Activated CD4-positive, CD25-positive, alpha-beta regulatory T cell treated with anti-CD3 and anti-CD28 coated beads, Interleukin-2, amount 50 U/mL, for 24 hours (primary cell): Measurements from ENCODE around the gene P2RY11.
A peak's percentile ranks its signal among the peaks of the same experiment; 100 is the strongest.

ENCODE experiments used
- ATAC-seq, 2 donors: fragments of 150-1000 bp; cut with Tn5 transposase; one replicate each; pipeline ENCODE4 v1.10.0; 2021; ENCODE audit warnings: mild to moderate bottlenecking in 1 of 2, moderate library complexity in 1 of 2

The P2RY11 gene

DNA sequence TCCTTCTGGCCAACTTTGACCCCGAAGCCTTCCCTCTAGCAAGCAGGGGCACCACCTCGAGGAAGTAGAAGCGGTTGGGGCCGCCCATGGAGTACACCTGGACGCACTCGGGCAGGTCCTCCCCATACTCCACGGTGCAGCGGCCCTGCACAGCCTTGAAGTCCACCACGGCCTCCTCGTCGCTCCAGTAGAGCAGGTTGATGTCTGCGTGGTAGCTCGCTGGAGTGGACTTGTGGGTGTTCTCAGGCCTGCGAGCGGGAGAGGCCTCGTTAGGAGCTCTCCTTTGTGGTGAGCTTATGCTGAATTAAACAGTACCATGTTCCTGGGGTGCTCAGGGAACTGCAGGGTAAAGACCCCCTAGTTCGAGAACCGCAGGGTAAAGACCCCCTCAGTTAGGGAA, 30.5 kb downstream of the P2RY11 start:
- ATAC-seq, result no peak

- ATAC-seq, result peak; percentile 94 to 96
Observed at GRCh38 chr19:10142701-10143375, 31.3 kb downstream of the P2RY11 start.

- no peak for ATAC-seq
Observed at GRCh38 chr19:10143681-10144080, 32.2 kb downstream of the P2RY11 start.

- ATAC-seq, result no peak
Observed at GRCh38 chr19:10144361-10144760, 32.9 kb downstream of the P2RY11 start.

- peak in 1 of 2 donors; percentile 11 for ATAC-seq
Observed at GRCh38 chr19:10145031-10145430, 33.5 kb downstream of the P2RY11 start.

DNA sequence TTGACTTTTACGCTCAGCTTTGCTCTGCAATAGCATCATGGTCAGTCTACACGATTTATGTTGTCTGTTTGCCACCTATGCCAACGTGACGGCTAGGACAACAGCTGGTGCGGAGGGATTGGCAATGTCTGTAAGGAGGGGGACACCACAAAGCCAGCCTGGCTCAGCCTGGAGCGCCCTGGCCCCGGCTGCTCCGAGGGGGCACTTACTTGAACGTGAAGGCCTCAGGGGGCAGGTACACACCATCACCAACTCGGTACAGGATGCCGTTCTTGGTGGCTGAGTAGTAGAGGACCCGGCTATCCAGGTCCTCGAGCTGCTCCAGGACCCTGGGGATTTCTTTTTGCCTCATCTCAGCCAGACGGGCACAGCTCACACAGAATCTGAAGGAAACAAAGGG, 34.6 kb downstream of the P2RY11 start:
- no peak for ATAC-seq

DNA sequence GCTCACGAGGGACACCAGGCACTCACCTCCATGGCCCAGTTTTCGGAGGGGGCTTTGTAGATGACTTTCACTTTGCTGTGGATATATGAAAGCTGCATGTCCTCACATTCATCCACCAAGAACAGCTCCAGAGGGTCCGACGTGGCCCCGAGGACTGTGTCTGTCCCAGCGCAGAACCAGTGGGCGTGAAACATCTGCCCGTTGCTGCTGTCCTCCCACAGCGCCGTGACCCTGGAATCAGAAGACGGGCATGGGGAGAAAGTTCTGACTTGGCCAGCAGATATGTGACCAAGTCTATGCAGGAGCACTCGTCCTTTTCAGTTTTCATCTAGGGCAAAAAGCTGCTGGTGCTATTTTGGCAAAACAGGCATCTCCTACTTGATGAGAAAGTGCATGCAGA, 37.9 kb downstream of the P2RY11 start:
- ATAC-seq, result no peak

- ATAC-seq, result no peak
Observed at GRCh38 chr19:10151521-10151920, 40.0 kb downstream of the P2RY11 start.

DNA sequence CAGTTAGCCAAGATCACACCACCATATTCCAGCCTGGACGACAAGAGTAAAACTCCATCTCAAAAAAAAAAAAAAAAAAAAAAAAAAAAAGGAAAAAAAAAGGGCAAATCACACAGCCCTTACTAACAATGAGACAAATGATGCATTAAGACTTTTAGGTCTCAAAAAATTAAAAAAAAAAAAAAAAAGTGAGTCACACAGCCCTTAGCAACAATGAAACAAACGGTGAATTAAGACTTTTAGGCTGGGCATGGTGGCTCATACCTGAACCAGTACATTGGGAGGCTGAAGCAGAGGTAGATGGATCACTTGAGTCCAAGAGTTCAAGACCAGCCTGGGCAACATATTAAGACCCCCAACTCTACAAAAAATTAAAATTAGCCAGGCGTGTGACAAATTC, 40.6 kb downstream of the P2RY11 start:
- ATAC-seq, result peak in 1 of 2 donors; percentile 52

DNA sequence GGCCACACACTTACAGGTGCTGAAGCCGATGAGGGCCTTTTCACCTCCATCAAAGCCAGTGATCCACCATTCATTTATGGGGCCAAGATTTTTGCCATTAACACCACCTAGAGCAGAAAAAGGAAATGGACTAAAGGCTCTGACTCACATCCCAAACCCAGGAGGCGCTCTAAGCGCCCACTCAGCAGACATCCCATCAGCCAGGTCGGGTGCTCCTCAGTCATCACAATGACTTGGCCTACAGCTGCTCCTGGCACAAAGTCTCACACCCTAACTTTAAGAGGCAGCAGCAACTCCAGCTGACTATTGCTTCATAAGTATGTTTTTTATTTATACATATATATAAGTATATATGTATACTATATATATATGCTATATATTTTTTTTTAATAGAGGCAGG, 44.3 kb downstream of the P2RY11 start:
- ATAC-seq, result no peak

DNA sequence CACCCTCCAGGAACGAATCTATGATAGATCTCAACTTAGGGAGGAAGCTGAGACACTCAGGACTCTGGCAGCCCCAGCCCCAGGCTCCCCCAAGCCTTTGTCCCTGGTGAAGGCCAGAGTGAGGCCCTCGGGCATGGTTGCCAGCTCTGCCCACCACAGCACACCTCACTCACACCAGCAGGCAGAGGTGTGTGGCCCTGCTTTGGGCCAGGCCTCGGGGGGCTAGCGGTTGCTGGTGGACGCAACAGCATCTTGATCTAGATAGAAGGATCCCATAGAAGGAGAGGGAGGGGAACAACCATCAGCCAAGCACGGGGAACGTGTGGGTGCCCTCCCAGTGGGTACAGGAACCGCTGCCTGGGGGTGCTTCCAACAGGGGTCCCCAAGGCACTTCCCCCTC, 46.6 kb downstream of the P2RY11 start:
- no peak for ATAC-seq

GRCh38 chr19:10158485-10158884, 47.0 kb downstream of the P2RY11 start:
- no peak for ATAC-seq

GRCh38 chr19:10159610-10160009, 48.1 kb downstream of the P2RY11 start:
- no peak for ATAC-seq

DNA sequence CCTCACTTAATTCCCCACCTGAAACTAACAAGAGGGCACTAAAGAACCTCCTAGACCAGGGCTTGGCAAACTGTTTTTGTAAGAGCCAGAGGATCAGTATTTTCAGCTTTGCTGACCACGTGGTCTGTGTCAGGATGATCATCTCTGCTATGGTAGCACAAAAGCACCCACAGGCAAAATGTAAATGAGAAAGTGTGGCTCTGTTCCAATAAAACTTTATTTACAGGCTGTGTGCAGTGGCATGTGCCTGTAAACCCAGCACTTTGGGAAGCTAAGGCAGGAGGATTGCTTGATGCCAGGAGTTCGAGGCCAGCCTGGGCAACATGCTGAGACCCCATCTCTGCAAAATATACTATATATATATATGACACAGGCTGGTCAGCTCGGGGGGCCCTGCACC, 52.0 kb downstream of the P2RY11 start:
- ATAC-seq, result no peak
